ENCODE measurements around the gene GRK5. TPM values are rescaled to one million over a fixed set of nuclear protein-coding genes. Genes with fewer than 3 reads are reported as not detected.

The GRK5 gene
- total RNA-seq, 2 donors from 2014 or later, result 9.1 to 11.9 TPM

DNA sequence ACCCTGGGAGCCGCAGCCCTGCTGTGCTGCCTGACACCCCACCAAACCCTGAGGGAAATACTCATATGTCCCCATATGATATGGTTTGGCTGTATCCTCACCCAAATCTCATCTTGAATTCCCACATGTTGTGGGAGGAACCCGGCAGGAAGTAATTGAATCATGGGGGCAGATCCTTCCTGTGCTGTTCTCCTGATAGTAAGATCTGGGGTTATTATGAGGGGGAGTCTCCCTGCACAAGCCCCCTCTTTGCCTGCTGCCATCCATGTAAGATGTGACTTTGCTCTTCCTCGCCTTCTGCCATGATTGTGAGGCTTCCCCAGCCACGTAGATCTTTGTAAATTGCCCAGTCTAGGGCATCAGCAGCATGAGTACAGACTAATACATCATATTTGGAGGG is 266.4 kb downstream of the GRK5 start:
- 89 to 100% methylated on average over 2 to 4 of the region's 4 CpGs for WGBS, 2 experiments (ENCODE audit: insufficient coverage in 1 of 2, insufficient read length in 1 of 2)

DNA sequence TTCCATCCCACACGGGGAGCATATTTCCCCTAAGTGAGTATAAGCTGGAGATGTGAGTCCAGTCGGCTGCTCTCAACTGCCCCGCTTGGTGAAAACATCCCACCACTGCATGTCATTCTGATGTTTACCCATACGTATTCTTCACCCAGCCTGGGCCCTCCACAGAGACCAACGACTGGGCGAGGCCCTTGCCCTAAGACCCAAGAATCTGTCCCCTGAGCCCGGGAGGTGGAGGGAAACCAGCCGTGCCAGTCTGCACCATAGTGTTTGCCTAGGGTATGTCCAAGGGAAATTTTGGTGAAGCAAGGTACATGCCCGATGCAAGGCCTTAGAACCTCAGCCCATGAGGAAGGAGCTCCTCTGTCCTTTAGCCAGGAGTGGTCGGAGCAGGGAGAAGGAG is 267.2 kb downstream of the GRK5 start:
- Mint-ChIP-seq H3K4me3 (no peak overlapping the region), H3K27ac (no peak overlapping the region), H3K4me1 (peaks cover 7% of the 10 kb centered on the region), H3K27me3 (ENCODE audit: insufficient read depth) (peaks cover 93% of the 10 kb centered on the region), H3K36me3 (ENCODE audit: low read depth) (no peaks in the 10 kb centered on the region), H3K9me3 (peaks cover 6% of the 10 kb centered on the region)
- no peaks in the 10 kb centered on the region for H3K9me3 ChIP-seq (ENCODE audit: control insufficient read depth, low read length)
- peaks cover 82% of the 10 kb centered on the region for H3K27me3 ChIP-seq (ENCODE audit: control insufficient read depth, insufficient read depth, low read length, poor library complexity, severe bottlenecking)
- DNase-seq, result no peak
- no peaks in the 10 kb centered on the region for H3K4me1 ChIP-seq (ENCODE audit: control insufficient read depth, insufficient read depth, low read length)
- H3K36me3 ChIP-seq (ENCODE audit: control insufficient read depth, insufficient read depth, low read length), result no peaks in the 10 kb centered on the region
- no peak overlapping the region for H3K27ac ChIP-seq (ENCODE audit: low read depth, low read length)
- TF ChIP-seq, protein P1, sequence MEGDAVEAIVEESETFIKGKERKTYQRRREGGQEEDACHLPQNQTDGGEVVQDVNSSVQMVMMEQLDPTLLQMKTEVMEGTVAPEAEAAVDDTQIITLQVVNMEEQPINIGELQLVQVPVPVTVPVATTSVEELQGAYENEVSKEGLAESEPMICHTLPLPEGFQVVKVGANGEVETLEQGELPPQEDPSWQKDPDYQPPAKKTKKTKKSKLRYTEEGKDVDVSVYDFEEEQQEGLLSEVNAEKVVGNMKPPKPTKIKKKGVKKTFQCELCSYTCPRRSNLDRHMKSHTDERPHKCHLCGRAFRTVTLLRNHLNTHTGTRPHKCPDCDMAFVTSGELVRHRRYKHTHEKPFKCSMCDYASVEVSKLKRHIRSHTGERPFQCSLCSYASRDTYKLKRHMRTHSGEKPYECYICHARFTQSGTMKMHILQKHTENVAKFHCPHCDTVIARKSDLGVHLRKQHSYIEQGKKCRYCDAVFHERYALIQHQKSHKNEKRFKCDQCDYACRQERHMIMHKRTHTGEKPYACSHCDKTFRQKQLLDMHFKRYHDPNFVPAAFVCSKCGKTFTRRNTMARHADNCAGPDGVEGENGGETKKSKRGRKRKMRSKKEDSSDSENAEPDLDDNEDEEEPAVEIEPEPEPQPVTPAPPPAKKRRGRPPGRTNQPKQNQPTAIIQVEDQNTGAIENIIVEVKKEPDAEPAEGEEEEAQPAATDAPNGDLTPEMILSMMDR (conservative IDR thresholded peaks at IDR 0.05), result no peak
- no peak overlapping the region for H3K4me3 ChIP-seq (ENCODE audit: low read length)
- H3K9ac ChIP-seq (ENCODE audit: extremely low read depth, low read length, poor library complexity, severe bottlenecking), result no peak overlapping the region
- WGBS, 2 experiments (ENCODE audit: insufficient coverage in 1 of 2, insufficient read length in 1 of 2), result 84 to 90% methylated on average over 7 to 10 of the region's 10 CpGs

More for the DNA sequence above, 266.4 kb downstream of the GRK5 start:
- H3K36me3 ChIP-seq (ENCODE audit: control insufficient read depth, insufficient read depth, low read length), result no peaks in the 10 kb centered on the region
- no peak overlapping the region for H3K27ac ChIP-seq (ENCODE audit: low read depth, low read length)
- DNase-seq, result no peak
- Mint-ChIP-seq H3K27ac (no peak overlapping the region), H3K4me3 (no peak overlapping the region), H3K4me1 (no peaks in the 10 kb centered on the region), H3K27me3 (ENCODE audit: insufficient read depth) (peaks cover 87% of the 10 kb centered on the region), H3K36me3 (ENCODE audit: low read depth) (no peaks in the 10 kb centered on the region), H3K9me3 (peaks cover 6% of the 10 kb centered on the region)
- no peaks in the 10 kb centered on the region for H3K4me1 ChIP-seq (ENCODE audit: control insufficient read depth, insufficient read depth, low read length)
- H3K9me3 ChIP-seq (ENCODE audit: control insufficient read depth, low read length), result no peaks in the 10 kb centered on the region
- TF ChIP-seq, protein P1 (conservative IDR thresholded peaks at IDR 0.05), result no peak
- no peak overlapping the region for H3K9ac ChIP-seq (ENCODE audit: extremely low read depth, low read length, poor library complexity, severe bottlenecking)
- H3K27me3 ChIP-seq (ENCODE audit: control insufficient read depth, insufficient read depth, low read length, poor library complexity, severe bottlenecking), result peaks cover 73% of the 10 kb centered on the region
- H3K4me3 ChIP-seq (ENCODE audit: low read length), result no peak overlapping the region

DNA sequence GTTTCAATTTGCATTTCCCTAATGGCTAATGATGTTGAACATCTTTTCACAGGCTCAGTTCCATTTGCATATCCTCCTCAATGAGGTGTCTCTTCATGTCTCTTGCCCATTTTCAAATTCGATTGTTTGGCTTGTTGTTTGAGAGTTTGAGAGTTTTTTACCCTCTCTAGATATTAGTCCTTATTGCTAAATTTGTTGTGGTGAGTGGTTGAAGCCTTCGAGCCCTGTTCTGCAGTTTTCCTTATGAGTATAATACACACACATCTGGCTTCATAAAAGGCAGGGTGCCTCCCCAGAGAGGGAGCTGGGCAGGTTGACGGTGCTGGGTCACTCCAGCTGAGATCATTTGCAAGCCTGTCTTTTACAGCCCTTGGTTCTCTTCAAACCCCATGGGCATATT is 270.1 kb downstream of the GRK5 start:
- Histone ChIP-seq H3K27me3 (ENCODE audit: control insufficient read depth, insufficient read depth, low read length, poor library complexity, severe bottlenecking) (peaks cover 88% of the 10 kb centered on the region), H3K9ac (ENCODE audit: extremely low read depth, low read length, poor library complexity, severe bottlenecking) (no peak overlapping the region), H3K9me3 (ENCODE audit: control insufficient read depth, low read length) (no peaks in the 10 kb centered on the region), H3K36me3 (ENCODE audit: control insufficient read depth, insufficient read depth, low read length) (no peaks in the 10 kb centered on the region), H3K4me1 (ENCODE audit: control insufficient read depth, insufficient read depth, low read length) (no peaks in the 10 kb centered on the region), H3K4me3 (ENCODE audit: low read length) (no peak overlapping the region), H3K27ac (ENCODE audit: low read depth, low read length) (no peak overlapping the region)
- Mint-ChIP-seq H3K27ac (no peak overlapping the region), H3K27me3 (ENCODE audit: insufficient read depth) (peaks cover 97% of the 10 kb centered on the region), H3K9me3 (peaks cover 6% of the 10 kb centered on the region), H3K4me1 (peaks cover 10% of the 10 kb centered on the region), H3K36me3 (ENCODE audit: low read depth) (no peaks in the 10 kb centered on the region), H3K4me3 (no peak overlapping the region)
- no peak for DNase-seq
- TF ChIP-seq, protein P1 (conservative IDR thresholded peaks at IDR 0.05), result no peak
- 13 to 48% methylated on average over 1 to 2 of the region's 3 CpGs for WGBS, 2 experiments (ENCODE audit: insufficient coverage in 1 of 2, insufficient read length in 1 of 2)

Data from endodermal cell (in vitro differentiated cells).